ENCODE results near the gene BRAT1. TPM values are rescaled to one million over a fixed set of nuclear protein-coding genes. Genes with fewer than 3 reads are reported as not detected.

Gene BRAT1
- total and polyA plus RNA-seq, 2 donors from 2014 or later: 18.7 to 23.7 TPM

GRCh38 chr7:2504889-2505375 lies 50.4 kb downstream of the BRAT1 start:
- H3K36me3 ChIP-seq (ENCODE audit: control insufficient read depth in 2 of 3, insufficient read depth in 3 of 3, low read length in 3 of 3): no peaks in the 10 kb centered on the region
- no peak overlapping the region for H3K4me3 ChIP-seq (ENCODE audit: low read length in 3 of 3)
- H3K27ac ChIP-seq (ENCODE audit: low read depth in 2 of 2, low read length in 2 of 2): no peak overlapping the region
- H3K9me3 ChIP-seq (ENCODE audit: control insufficient read depth in 2 of 3, insufficient read depth in 1 of 3, low read length in 3 of 3): no peaks in the 10 kb centered on the region
- H3K4me1 ChIP-seq (ENCODE audit: control insufficient read depth in 2 of 3, insufficient read depth in 2 of 3, low read depth in 1 of 3, low read length in 3 of 3): peaks cover 0 to 9% (median 5%) of the 10 kb centered on the region in 3 donors
- DNase-seq (peak in 1 of 5 donors; percentile 77), FAIRE-seq (no peak)
- H3K9ac ChIP-seq (ENCODE audit: low read length in 3 of 3): no peak overlapping the region
- intact Hi-C loops (cut with DNase I): no loop called here
- H3K27me3 ChIP-seq (ENCODE audit: control insufficient read depth, insufficient read depth, low read length): no peaks in the 10 kb centered on the region
- no peak for TF ChIP-seq CTCF (IDR thresholded peaks at IDR 0.05; ENCODE audit: borderline replicate concordance, extremely low read depth, insufficient read depth)

GRCh38 chr7:2504128-2504888 lies 51.0 kb downstream of the BRAT1 start:
- no peaks in the 10 kb centered on the region for H3K9me3 ChIP-seq (ENCODE audit: control insufficient read depth in 2 of 3, insufficient read depth in 1 of 3, low read length in 3 of 3)
- no peaks in the 10 kb centered on the region for H3K36me3 ChIP-seq (ENCODE audit: control insufficient read depth in 2 of 3, insufficient read depth in 3 of 3, low read length in 3 of 3)
- no peak overlapping the region for H3K27ac ChIP-seq (ENCODE audit: low read depth in 2 of 2, low read length in 2 of 2)
- no peak for TF ChIP-seq CTCF (IDR thresholded peaks at IDR 0.05; ENCODE audit: borderline replicate concordance, extremely low read depth, insufficient read depth)
- peak in 2 of 5 donors; percentile 51 to 79 for DNase-seq
- H3K27me3 ChIP-seq (ENCODE audit: control insufficient read depth, insufficient read depth, low read length): no peaks in the 10 kb centered on the region
- no peak overlapping the region for H3K4me3 ChIP-seq (ENCODE audit: low read length in 3 of 3)
- no peak overlapping the region for H3K9ac ChIP-seq (ENCODE audit: low read length in 3 of 3)
- intact Hi-C loops (cut with DNase I): no loop called here
- peaks cover 0 to 9% (median 5%) of the 10 kb centered on the region in 3 donors for H3K4me1 ChIP-seq (ENCODE audit: control insufficient read depth in 2 of 3, insufficient read depth in 2 of 3, low read depth in 1 of 3, low read length in 3 of 3)
- no peak for FAIRE-seq

GRCh38 chr7:2503056-2503941 lies 52.0 kb downstream of the BRAT1 start:
- FAIRE-seq: no peak
- Histone ChIP-seq H3K27ac (ENCODE audit: low read depth in 2 of 2, low read length in 2 of 2) (no peak overlapping the region), H3K9ac (ENCODE audit: low read length in 3 of 3) (no peak overlapping the region), H3K9me3 (ENCODE audit: control insufficient read depth in 2 of 3, insufficient read depth in 1 of 3, low read length in 3 of 3) (no peaks in the 10 kb centered on the region), H3K4me3 (ENCODE audit: low read length in 3 of 3) (no peak overlapping the region), H3K36me3 (ENCODE audit: control insufficient read depth in 2 of 3, insufficient read depth in 3 of 3, low read length in 3 of 3) (no peaks in the 10 kb centered on the region), H3K4me1 (ENCODE audit: control insufficient read depth in 2 of 3, insufficient read depth in 2 of 3, low read depth in 1 of 3, low read length in 3 of 3) (peaks cover 0 to 7% (median 5%) of the 10 kb centered on the region in 3 donors), H3K27me3 (ENCODE audit: control insufficient read depth, insufficient read depth, low read length) (no peaks in the 10 kb centered on the region)
- DNase-seq: peak in 2 of 5 donors; percentile 81
- intact Hi-C loops (cut with DNase I): no loop called here
- no peak for TF ChIP-seq CTCF (IDR thresholded peaks at IDR 0.05; ENCODE audit: borderline replicate concordance, extremely low read depth, insufficient read depth)

All from kidney (tissue), 14 donors.